Prostate gland (tissue), 2 donors: Measurements from ENCODE around the gene KAT8.

ENCODE experiments used
- CTCF ChIP-seq, 4 experiments: fragments of 200-600 bp in 2 of 4; fragments of 450-650 bp in 2 of 4; sonication (generic) in 2 of 4; IDR thresholded peaks; 1 replicate in 3 of 4; 2 replicates in 1 of 4; pipeline ENCODE4 v1.5.1; 2016 to 2019; ENCODE audit warnings: antibody characterized with exemption in 4 of 4, mild to moderate bottlenecking in 2 of 4, moderate library complexity in 2 of 4
- POLR2A ChIP-seq: fragments of 450-650 bp; IDR thresholded peaks from one replicate; pipeline ENCODE4 v1.6.1; 2016; ENCODE audit warnings: antibody characterized with exemption, mild to moderate bottlenecking

GRCh38 chr16:31117384-31118222 lies at the start of gene KAT8:
- TF ChIP-seq POLR2A (peak; percentile 78), CTCF (IDR thresholded peaks at IDR 0.05) (no peak)
